HuH-7.5 (cell line): ENCODE data around the gene ZRANB3.
"Not testable (repeated sequence)": the region's sequence is repeated elsewhere in the genome, so short reads cannot be mapped to it uniquely, and the experiment has no call there.

Source experiments
- DNase-seq: peaks from one replicate; pipeline ENCODE4 v3.0.0; 2011; ENCODE audit warnings: low spot score

The ZRANB3 gene

DNA sequence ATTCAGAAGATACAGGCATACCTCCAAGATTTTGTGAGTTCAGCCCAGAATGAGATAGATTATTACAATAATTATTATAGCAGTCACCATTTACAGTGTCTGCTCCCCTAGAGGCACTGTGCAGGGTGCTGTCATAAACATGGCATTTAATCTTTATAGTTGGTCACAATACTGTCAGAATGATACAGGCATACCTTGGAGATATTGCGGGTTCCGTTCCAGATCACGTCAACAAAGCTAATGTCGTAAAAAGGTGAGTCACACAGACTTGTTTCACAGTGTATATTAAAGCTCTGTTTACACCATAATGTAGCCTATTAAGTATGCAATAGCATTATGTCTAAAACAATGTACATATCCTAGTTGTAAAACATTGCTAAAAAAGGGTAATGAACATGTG, 45.6 kb downstream of the ZRANB3 start:
- no peak for DNase-seq

DNA sequence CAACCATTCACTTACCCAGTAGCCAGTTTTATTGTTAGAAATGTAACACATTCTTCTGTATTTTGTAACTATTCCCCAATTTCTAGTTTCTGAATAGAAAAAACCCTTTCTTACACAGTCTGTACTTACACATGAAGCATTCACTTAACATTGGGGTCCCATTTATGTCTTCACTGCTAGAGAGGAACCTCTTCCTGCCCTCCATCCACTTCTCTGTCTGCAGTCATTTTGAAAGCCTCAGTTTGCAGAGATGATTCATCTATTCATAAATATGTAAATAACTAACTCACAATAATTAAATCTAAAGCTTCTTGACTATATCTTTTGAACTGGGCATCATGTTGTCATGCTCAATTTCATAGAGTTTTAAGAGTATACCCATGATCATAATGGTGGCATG, 55.9 kb downstream of the ZRANB3 start:
- no peak for DNase-seq

GRCh38 chr2:135473567-135473966, 57.5 kb downstream of the ZRANB3 start:
- peak; percentile 12 for DNase-seq

DNA sequence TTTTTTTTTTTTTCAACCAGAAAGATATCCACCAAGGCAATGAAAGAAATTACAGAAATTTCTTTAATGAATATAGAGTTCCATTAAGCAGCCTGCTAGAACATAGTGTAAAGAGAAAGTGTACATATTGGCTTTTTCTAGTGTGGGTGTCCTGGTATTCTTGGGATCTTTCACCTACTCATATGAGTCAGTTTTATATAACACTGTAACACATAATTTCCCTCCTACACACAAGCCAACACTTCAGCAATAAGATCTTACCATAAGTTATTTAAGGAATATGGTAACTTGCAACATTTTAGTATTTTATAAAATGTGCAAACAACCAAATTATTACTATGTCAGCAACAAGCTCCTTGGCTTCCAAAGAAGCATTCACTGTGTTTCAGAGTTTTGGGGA, 59.9 kb downstream of the ZRANB3 start:
- no peak for DNase-seq

DNA sequence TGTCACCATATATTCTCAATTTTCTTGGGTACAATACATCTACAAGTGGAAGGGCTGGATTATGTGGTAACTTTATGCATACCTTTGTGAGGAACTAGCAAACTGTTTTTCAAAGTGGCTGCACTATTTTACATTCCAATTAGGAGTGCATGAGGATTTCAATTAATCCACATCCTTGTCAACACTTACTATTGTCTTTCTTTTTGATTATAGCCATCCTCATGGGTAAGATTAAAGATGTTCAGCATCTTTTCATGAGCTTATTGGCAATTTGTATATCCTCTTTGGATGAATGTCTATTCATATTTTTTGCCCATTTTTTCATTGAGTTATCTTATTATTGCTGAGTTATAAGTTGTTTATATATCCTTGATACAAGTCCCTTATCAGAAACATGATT, 73.7 kb downstream of the ZRANB3 start:
- DNase-seq, result no peak

GRCh38 chr2:135456835-135457234, 74.2 kb downstream of the ZRANB3 start:
- DNase-seq, result no peak

GRCh38 chr2:135456431-135456830, 74.6 kb downstream of the ZRANB3 start:
- DNase-seq, result no peak

DNA sequence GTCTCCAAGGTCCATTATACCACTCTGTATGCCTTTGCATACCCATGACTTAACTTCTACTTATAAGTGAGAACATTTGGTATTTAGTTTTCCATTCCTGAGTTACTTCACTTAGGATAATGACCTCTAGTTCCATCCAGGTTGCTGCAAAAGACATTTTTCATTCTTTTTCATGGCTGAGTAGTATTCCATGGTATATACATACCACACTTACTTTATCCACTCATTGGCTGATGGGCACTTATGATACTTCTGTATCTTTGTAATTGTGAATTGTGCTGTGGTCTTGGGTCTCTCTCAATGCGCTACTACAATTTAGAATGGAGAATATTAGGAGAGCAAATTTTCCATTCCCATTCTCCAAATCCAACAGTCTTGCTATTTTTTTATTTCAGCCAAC, 76.4 kb downstream of the ZRANB3 start:
- no peak for DNase-seq

DNA sequence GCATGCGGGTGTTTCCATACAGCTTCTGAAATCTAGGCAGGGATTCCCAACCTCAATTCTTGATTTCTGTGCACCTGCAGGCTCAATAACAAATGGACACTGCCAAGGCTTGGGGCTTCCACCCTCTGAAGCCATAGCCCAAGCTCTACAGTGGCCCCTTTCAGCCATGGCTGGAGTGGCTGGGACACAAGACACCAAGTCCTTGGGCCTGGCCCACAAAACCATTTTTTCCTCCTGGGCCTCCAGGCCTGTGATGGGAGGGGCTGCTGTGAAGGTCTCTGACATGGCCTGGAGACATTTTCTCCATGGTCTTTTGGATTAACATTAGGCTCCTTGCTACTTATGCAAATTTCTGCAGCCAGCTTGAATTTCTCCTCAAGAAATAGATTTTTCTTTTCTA, 78.0 kb downstream of the ZRANB3 start:
- not testable (repeated sequence) for DNase-seq

DNA sequence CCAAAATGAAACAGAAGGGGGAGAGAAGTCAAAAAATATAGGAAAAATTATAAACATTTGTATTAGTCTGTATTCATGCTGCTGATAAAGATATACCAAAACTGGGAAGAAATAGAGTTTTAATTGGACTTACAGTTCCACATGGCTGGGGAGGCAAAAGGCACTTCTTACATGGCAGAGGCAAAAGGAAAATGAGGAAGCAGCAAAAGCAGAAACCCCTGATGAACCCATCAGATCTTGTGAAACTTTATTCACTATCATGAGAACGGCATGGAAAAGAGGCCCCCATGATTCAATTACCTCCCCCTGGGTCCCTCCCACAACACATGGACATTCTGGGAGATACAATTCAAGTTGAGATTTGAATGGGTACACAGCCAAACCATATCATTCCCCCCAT, 79.1 kb downstream of the ZRANB3 start:
- no peak for DNase-seq

DNA sequence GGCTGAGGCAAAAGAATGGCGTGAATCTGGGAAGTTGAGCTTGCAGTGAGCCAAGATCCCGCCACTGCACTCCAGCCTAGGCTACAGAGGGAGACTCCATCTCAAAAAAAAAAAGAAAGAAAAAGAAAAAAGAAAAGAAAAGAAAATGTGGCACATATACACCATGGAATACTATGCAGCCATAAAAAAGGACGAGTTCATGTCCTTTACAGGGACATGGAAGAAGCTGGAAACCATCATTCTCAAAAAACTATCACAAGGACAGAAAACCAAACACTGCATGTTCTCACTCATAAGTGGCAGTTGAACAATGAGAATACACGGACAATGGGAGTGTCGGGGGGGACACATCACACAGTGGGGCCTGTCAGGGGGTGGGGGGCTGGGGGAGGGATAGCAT, 88.0 kb downstream of the ZRANB3 start:
- not testable (repeated sequence) for DNase-seq

DNA sequence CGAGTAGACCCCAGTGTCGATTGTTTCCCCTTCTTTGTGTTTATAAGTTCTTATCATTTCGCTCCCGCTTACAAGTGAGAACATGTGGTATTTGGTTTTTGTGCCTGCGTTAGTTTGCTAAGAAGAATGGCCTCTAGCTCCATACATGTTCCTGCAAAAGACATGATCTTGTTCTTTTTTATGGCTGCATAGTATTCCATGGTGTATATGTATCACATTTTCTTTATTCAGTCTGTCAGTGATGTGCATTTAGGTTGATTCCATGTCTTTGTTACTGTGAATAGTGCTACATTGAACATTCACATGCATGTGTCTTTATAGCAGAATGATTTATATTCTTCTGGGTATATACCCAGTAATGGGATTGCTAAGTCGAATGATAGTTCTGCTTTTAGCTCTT, 95.9 kb downstream of the ZRANB3 start:
- not testable (repeated sequence) for DNase-seq

- DNase-seq, result no peak
Measured at GRCh38 chr2:135424849-135425248, 106.2 kb downstream of the ZRANB3 start.

DNA sequence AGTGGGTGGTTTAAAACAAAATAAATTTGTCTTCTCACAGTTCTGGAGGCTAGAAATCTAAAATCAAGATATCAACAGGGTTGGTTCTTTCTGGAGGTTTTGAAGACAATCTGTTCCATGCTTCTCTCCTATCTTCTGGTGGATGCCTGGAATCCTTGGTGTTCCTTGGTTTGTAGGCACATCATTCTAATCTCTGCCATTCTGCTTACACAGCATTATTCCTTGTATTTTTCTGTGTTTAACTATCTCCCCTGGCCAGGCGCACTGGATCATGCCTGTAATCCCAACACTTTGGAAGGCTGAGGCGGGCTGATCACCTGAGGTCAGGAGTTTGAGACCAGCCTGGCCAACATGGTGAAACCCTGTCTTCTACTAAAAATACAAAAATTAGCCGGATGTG, 108.1 kb downstream of the ZRANB3 start:
- DNase-seq, result no peak

DNA sequence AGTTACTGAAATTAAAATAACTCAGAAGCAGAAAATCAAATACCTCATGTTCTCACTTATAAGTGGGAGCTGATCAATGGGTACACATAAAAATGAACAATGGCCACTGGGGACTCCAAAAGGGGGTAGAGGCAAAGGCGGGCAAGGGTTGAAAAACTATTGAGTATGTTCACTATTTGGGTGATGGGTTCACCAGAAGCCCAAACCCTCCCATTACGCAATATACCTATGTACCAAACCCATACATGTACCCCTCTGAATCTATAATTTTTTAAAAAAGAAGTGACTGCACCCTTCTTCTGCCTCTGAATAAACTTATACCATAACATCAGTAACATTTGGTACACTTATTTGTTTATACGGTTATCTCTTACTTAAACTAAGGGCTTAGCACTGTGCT, 119.4 kb downstream of the ZRANB3 start:
- DNase-seq, result no peak

GRCh38 chr2:135409436-135409835, 121.6 kb downstream of the ZRANB3 start:
- DNase-seq, result no peak

- not testable (repeated sequence) for DNase-seq
Measured at GRCh38 chr2:135396259-135396658, 134.8 kb downstream of the ZRANB3 start.

- DNase-seq, result no peak
Measured at GRCh38 chr2:135386993-135387392, 144.0 kb downstream of the ZRANB3 start.

DNA sequence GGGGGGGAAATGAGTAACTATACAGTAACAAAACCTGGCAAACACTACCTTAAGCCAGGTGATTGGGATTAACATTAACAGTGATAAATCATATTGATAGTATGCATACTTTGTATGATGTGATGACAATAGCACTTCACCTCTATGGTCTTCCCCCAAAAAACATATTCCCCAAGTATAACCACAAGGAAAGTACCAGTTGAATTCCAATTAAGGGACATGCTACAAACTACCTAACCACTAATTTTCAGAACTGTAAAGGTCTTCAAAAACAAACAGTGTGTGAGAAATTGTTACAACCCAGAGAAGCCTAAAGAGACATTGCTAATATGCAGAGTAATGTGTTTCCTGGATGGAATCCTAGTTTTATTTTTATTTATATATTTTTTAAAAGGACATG, 152.4 kb downstream of the ZRANB3 start:
- no peak for DNase-seq

- DNase-seq, result no peak
Measured at GRCh38 chr2:135373702-135374101, 157.3 kb downstream of the ZRANB3 start.

GRCh38 chr2:135349941-135350340, 181.1 kb downstream of the ZRANB3 start:
- DNase-seq, result no peak

- not testable (repeated sequence) for DNase-seq
Measured at GRCh38 chr2:135348096-135348704, 182.8 kb downstream of the ZRANB3 start.

DNA sequence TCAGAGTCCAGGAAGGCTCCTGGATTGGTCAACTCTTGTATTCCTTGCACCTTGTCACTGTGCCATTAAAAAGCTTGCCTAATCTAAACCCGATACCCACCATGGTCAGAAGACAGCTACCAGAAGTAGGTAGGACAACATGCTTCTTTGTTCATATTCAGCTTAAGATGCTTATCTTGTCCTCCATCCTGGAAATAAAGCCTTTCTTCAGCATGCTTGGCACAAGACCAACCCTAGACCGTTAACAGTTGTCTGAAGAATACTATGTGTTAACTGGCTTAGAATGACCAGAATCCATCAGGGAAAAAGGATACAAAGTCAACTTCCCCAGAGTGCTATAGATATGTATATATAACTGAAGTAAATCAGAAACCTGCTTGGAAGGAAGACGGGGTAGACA, 193.9 kb downstream of the ZRANB3 start:
- DNase-seq, result no peak

- DNase-seq, result no peak
Measured at GRCh38 chr2:135335256-135335655, 195.8 kb downstream of the ZRANB3 start.

DNA sequence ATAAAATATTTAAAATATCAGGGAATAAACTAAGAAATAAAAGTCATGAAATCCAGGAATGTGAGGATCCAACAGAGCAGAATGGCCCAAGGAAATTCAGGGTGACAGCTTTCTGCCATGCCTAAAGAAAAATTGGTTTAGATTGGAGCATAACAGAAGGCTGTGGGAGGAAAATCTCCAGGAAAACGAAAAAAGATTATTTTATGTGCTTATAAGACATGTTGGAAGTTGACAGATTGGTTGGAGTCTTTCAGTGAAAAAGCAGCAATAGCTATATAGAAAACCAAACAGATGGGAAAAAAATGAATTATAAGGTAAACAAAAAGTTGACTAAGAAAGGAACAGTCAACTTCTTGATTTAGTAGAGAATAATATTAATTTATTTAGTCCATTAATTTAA, 203.9 kb downstream of the ZRANB3 start:
- DNase-seq, result no peak
